Esophagus mucosa (tissue), 1 donor: ENCODE measurements around the gene DRAM1. TPM values are rescaled to one million over a fixed set of nuclear protein-coding genes. Genes with fewer than 3 reads are reported as not detected.
"Not testable (repeated sequence)": the region's sequence is repeated elsewhere in the genome, so short reads cannot be mapped to it uniquely, and the experiment has no call there.

ENCODE experiments used
- ATAC-seq: fragments of 200-7000 bp; cut with Tn5 transposase; one replicate; pipeline ENCODE4 v1.9.1; 2020
- total RNA-seq: library from RNA; stranded (reverse); gene quantifications from one replicate; pipeline ENCODE4 v1.2.4, GENCODE V29; 2023
- donor health status: DM: yes; HTN: yes; CAD: no.

The DRAM1 gene
- total RNA-seq, 1 donor from 2014 or later, result 3.0 TPM

GRCh38 chr12:101908395-101908794 lies 31.0 kb downstream of the DRAM1 start:
- ATAC-seq, result no peak

GRCh38 chr12:101909646-101910045 lies 32.3 kb downstream of the DRAM1 start:
- ATAC-seq, result no peak

DNA sequence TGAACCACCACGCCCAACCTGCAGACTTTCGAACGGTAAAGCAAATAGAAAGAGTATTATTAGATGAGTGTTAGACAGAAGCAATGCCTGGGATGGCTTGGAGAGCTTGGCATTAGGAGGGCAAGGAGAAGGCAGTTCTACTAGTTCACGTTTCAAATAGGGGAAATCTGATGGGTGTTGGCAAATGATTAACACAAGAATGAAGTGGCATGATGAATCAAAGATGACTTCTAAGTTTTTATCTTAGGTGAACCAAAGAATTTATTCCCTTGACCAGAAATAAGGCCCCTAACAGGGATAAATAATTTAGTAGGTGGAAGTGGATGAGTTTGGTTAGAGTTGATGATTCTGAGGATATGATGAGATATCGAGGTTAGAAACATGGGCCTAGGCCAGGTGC lies 38.5 kb downstream of the DRAM1 start:
- no peak for ATAC-seq

- not testable (repeated sequence) for ATAC-seq
These were observed 41.4 kb downstream of the DRAM1 start for GRCh38 chr12:101918805-101919204.

DNA sequence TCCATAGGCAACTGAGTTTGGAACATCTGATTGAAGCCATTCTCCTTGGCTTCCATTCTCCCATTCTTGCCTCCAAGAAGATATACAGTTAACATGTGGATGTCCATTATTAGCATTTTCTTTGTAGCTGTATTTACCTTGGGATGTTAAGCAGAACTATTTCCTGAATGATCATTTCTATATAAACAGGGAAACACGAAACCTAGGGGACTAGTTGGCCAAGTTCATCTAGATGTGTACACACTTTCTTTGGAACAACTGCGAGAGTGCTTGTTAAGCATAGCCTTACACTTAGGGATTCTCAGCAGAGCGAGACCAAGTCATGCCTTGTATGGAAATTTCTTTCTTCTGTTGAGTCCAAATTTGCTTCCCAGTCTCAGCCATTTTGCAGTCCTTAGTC lies 42.1 kb downstream of the DRAM1 start:
- no peak for ATAC-seq

DNA sequence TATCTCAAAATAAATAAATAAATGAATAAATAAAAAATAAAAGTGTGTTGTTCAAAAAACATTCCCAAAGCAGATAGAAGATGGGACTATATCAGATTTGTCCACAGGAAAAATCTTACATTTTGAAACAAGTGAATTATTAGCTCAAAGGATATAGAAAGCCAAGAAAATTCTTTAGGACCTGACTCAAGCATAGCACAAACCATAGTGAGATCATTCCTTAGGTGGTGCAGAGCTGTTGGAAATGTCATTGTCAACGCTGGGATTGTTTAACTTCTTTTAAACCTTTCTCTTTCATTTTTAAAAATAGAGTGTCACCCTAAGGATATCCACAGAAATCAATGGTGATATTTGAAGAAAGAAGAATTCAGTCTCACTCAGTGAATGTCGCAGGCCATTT lies 43.5 kb downstream of the DRAM1 start:
- ATAC-seq, result no peak

DNA sequence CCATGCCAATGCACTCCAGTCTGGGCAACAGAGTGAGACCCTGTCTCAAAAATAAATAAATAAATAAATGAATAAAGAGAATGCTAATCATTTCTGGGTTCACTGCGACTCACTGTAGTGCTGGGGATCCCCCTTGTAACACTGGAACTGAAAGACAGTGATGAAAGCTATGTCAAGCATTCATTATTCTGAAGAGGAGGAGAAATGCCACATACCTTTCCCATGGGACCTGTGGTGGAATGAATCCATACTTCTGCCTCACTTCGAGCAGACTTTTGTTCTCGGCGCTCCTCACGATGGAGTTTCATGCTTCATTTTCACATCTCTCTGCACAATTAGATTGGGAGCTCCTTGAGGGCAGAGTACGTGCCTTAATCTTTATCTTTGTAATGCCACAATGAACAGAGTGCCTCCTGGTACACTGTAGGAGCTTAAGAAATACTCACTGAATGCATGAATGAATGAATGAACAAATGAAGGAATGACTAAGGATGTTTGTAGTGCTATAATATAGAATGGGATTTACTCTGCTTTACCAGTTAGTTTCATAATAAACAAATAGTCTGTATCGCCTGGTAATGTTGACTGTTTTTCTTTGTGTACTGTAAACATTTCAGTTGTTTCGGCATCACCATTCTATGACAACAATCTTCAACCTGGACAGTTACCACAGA lies 45.8 kb downstream of the DRAM1 start:
- ATAC-seq, result no peak

DNA sequence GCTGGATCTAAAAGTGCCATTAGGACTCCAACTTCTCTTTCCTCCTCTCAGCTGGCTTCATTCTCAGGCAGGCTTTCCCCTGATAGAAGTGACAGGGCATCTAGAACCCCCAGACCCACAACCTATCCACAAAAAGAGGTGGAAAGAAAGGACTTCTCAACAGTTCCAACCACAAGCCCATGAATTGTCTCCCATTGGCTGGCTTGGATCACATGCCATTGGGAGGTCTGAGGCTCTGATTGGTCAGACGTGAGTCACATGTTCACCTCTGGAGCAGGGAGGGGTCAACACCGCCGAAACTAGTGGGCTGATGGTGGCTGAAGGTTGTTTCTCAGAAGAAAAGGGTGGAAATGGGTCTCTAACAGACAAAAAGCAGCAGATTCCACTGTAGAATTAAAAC lies 47.2 kb downstream of the DRAM1 start:
- no peak for ATAC-seq

DNA sequence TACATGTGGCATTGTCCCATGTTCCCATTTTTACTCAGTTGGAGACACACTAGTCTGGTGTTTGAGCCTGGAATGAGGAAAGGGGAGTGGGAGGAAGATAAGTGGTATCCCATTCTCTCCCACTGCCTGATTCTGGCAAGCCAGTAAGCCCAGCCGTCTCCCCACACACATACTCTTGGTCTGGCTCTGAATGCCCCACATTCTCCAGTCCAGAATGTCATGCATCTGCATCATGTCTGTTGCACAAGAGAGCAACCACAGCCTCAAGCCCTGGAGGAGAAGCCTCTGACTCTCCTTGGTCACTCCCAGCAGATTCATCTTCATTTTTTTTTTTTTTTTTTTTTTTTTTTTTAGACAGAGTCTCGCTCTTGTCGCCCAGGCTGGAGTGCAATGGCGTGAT lies 48.0 kb downstream of the DRAM1 start:
- no peak for ATAC-seq

- ATAC-seq, result no peak
These were observed 48.6 kb downstream of the DRAM1 start for GRCh38 chr12:101925935-101926334.

DNA sequence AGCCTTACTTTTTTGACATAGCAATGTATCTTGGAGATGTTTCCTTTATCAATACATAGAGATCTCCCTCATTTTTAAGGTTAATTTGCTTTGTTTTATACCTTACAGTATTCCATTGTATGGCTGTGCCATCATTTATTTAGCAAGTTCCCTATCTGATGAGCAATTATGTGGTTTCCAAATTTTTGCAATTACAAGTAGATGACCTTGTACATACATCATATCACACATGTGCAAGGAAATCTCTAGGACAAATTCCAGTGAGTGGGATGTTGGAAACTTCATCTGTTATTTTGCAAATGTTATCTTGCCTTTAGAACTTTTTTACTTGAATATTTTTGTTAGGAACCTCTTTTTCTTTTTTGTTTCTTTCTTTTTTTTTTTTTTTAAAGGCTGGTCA lies 49.7 kb downstream of the DRAM1 start:
- ATAC-seq, result no peak

DNA sequence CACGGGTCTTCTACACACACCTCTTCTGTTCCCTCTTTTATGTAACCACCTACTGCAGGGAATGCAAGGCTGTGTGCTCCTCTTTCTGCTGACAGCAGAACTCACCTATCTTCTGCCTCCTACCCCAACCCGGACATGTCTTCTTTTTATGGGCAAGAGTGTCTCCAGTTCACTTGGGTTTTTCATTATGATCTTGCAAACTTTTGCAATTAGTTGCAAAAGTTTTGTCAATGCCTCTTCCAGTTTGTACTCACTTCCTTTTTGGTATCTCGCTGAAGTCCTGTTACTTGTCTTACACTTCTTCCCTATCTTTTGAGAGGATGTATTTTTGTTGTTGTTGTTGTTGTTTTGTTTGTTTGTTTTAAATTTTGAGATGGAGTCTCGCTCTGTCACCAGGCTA lies 50.6 kb downstream of the DRAM1 start:
- no peak for ATAC-seq

GRCh38 chr12:101928556-101928955 lies 51.2 kb downstream of the DRAM1 start:
- ATAC-seq, result no peak

- ATAC-seq, result no peak
These were observed 52.1 kb downstream of the DRAM1 start for GRCh38 chr12:101929365-101930041.

DNA sequence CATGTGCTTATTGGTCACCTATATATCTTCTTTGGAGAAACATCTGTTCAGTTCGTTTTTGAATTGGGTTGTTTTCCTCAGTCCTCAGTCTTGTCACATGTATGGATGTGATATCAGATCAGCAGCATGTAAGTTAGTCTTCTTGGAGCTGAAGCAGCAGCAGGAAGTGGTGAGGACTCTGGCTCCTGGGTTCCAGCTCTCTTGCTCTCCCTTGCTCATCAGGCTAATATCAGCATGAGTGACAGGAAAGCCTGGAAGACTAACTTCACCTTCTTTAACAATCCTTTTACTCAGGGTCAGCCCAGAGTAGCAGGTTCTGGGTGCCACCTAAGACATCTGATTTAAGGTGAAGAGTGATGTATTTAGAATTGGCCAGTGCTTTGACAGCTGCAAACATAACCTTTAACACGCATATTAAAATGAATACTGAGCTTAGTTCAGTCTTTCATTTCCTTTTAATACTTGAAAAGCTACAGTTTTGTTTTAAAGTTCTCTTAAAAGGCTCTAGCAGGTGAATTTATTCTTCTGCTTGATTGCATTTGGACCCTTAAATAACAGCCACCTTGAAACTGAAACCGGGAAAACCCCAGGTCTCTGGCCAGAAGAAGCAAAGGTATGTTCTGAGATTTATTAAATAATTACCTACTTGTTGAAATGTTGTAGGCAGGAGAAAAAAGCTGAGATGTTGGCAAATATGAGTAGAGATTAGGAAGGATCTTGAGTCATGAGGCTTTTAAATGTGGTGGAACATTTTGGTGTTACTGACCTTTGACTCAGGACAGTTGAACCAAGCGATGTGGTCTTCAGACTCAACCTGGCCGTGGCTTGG lies 54.3 kb downstream of the DRAM1 start:
- ATAC-seq, result no peak

DNA sequence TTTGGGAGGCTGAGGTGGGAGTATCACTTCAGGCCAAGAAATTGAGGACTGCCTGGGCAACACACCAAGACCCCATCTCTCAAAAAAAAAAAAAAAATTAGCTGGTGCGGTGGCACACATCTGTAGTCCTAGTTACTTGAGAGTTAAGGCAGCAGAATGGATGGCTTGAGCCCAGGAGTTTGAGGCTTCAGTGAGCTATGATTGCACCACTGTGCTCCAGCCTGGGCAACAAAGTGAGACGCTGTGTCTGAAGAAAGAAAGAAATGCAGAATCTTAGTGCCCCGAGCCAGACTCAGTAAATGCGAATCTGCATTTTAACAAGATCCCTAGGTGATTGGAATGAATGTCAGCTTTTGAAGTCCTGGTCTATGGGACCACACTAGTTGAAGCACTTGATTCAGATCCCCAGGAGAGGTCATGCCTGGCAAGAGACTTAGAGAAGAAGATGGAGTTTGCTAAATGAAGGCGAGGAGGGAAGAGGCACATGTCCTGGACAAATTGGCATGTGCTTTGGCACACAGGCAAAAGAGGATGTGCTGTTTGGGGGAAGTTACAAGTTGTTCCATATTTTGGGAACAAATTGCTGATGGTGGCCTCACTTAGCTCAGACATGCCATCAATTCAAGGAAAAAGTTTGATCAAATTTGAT lies 56.6 kb downstream of the DRAM1 start:
- ATAC-seq, result no peak

GRCh38 chr12:101935890-101936746 lies 58.7 kb downstream of the DRAM1 start:
- ATAC-seq, result peak; percentile 73

GRCh38 chr12:101939306-101939705 lies 61.9 kb downstream of the DRAM1 start:
- no peak for ATAC-seq

DNA sequence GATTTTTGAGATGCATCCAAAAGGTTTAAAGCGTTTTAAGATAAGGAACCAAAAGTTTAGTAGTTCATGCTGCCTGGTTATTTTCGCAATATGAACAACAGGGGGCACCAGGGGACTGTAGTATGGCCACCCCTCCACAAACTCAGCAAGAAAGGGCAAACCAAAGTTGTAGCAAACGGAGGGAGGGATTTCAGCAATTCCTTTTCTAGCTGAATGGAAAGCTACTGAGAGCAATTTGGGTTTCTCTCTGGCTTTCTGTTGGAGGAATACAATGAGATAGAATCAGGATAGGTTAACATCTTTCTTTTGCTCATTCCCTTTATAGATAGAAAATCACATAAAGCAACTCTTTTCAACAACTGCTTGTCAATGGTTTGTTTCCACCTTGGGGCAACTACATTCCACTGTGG lies 62.5 kb downstream of the DRAM1 start:
- ATAC-seq, result peak; percentile 66

DNA sequence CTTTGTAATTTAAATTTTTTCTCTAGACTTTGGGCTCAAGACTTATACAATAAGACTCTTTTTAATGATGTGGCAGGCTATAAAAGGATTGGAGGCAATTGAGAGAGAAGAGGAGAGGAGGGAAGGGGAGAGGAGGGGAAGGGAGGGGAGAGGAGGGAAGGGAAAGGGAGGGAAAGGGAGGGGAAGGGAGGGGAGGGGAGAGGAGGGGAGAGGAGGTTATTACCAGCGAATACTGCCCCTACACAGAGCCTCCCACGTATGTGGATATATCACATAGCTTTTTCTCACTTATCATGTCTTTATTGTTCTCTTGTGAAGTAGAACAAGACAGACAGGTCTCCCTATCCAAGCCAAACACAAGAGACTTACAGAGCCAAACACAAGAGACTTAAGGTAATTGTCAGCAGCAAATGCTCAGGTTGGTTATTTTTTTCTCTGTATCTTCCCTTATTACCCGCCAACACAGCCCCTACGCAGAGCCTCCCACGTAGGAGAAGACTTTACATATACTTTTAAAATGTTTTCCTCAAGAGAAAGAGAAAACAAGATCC lies 63.1 kb downstream of the DRAM1 start:
- no peak for ATAC-seq

- ATAC-seq, result no peak
These were observed 64.2 kb downstream of the DRAM1 start for GRCh38 chr12:101941306-101942249.
